Midbrain (tissue), 1 donor: ENCODE results near the gene PROM2.
"Not testable (repeated sequence)": the region's sequence is repeated elsewhere in the genome, so short reads cannot be mapped to it uniquely, and the experiment has no call there.

Experiments used
- DNase-seq: peaks from one replicate; lab custom pipeline; 2025; lab: John Stamatoyannopoulos, UW

Gene PROM2

GRCh38 chr2:95274291-95275150, at the start of gene PROM2:
TSS of gene PROM2 (plus strand) at chr2:95274449. CDS start at chr2:95274586, 137 bp downstream.
- DNase-seq = no peak

- DNase-seq = no peak
These were observed 48.6 kb upstream of the PROM2 start for GRCh38 chr2:95225658-95226057.

GRCh38 chr2:95231723-95232122, 42.5 kb upstream of the PROM2 start:
- peak; percentile 63 for DNase-seq

- DNase-seq = no peak
These were observed 42.0 kb upstream of the PROM2 start for GRCh38 chr2:95232232-95232631.

- DNase-seq = no peak
These were observed 39.9 kb upstream of the PROM2 start for GRCh38 chr2:95234286-95234785.

GRCh38 chr2:95234816-95235215, 39.4 kb upstream of the PROM2 start:
- DNase-seq = no peak

- DNase-seq = no peak
These were observed 36.1 kb upstream of the PROM2 start for GRCh38 chr2:95238131-95238530.

- no peak for DNase-seq
These were observed 34.2 kb upstream of the PROM2 start for GRCh38 chr2:95240091-95240490.

- DNase-seq = no peak
These were observed 33.7 kb upstream of the PROM2 start for GRCh38 chr2:95240556-95240955.

GRCh38 chr2:95242084-95242483, 32.2 kb upstream of the PROM2 start:
- not testable (repeated sequence) for DNase-seq

- no peak for DNase-seq
These were observed 16.0 kb upstream of the PROM2 start for GRCh38 chr2:95258271-95258670.

GRCh38 chr2:95260028-95261023, 13.9 kb upstream of the PROM2 start:
- DNase-seq = no peak

- DNase-seq = no peak
These were observed 12.6 kb upstream of the PROM2 start for GRCh38 chr2:95261602-95262001.

GRCh38 chr2:95262896-95263542, 11.2 kb upstream of the PROM2 start:
- DNase-seq = no peak

- DNase-seq = peak; percentile 27
These were observed 9.6 kb upstream of the PROM2 start for GRCh38 chr2:95264624-95265023.

GRCh38 chr2:95265182-95265581, 9.1 kb upstream of the PROM2 start:
- no peak for DNase-seq

- no peak for DNase-seq
These were observed 7.3 kb upstream of the PROM2 start for GRCh38 chr2:95266781-95267430.

GRCh38 chr2:95267458-95268210, 6.6 kb upstream of the PROM2 start:
- no peak for DNase-seq

- DNase-seq = no peak
These were observed 5.8 kb upstream of the PROM2 start for GRCh38 chr2:95268211-95269035.
